NT2/D1 (cell line): ENCODE data around the gene MLC1.
A peak's percentile ranks its signal among the peaks of the same experiment; 100 is the strongest.

ENCODE experiments used
- DNase-seq: peaks from one replicate; pipeline ENCODE4 v3.0.0-alpha.2; 2011; ENCODE audit warnings: low read depth, low spot score
- H3K27me3 ChIP-seq: 2 replicates; pipeline ENCODE4 v1.6.0; 2011; ENCODE audit warnings: mild to moderate bottlenecking; ENCODE audit not compliant: insufficient read length, insufficient read depth
- H3K36me3 ChIP-seq: 2 replicates; pipeline ENCODE4 v1.6.1; 2011; ENCODE audit warnings: mild to moderate bottlenecking, low read length, mixed read lengths; ENCODE audit not compliant: insufficient read depth, insufficient read length
- H3K4me1 ChIP-seq: 2 replicates; pipeline ENCODE4 v1.5.1; 2011; ENCODE audit not compliant: insufficient read depth, insufficient read length
- H3K4me3 ChIP-seq: 2 replicates; pipeline ENCODE4 v1.5.1; 2011; ENCODE audit warnings: low read depth; ENCODE audit not compliant: insufficient read length
- H3K9ac ChIP-seq: 2 replicates; pipeline ENCODE4 v1.6.0; 2011; ENCODE audit warnings: low read depth; ENCODE audit not compliant: insufficient read length
- H3K9me3 ChIP-seq: 2 replicates; pipeline ENCODE4 v1.5.1; 2011; ENCODE audit warnings: mild to moderate bottlenecking, low read length; ENCODE audit not compliant: insufficient read depth
- SUZ12 ChIP-seq: IDR thresholded peaks from 2 replicates; pipeline ENCODE4 v1.6.1; 2011; ENCODE audit not compliant: insufficient read length, insufficient read depth; ENCODE audit errors: extremely low read depth
- YY1 ChIP-seq: IDR thresholded peaks from 2 replicates; pipeline ENCODE4 v1.6.1; 2011; ENCODE audit not compliant: insufficient read length, insufficient read depth
- ZNF274 ChIP-seq: IDR thresholded peaks from 2 replicates; pipeline ENCODE4 v1.6.1; 2011; ENCODE audit warnings: mild to moderate bottlenecking, low read depth, low read length

The MLC1 gene

DNA sequence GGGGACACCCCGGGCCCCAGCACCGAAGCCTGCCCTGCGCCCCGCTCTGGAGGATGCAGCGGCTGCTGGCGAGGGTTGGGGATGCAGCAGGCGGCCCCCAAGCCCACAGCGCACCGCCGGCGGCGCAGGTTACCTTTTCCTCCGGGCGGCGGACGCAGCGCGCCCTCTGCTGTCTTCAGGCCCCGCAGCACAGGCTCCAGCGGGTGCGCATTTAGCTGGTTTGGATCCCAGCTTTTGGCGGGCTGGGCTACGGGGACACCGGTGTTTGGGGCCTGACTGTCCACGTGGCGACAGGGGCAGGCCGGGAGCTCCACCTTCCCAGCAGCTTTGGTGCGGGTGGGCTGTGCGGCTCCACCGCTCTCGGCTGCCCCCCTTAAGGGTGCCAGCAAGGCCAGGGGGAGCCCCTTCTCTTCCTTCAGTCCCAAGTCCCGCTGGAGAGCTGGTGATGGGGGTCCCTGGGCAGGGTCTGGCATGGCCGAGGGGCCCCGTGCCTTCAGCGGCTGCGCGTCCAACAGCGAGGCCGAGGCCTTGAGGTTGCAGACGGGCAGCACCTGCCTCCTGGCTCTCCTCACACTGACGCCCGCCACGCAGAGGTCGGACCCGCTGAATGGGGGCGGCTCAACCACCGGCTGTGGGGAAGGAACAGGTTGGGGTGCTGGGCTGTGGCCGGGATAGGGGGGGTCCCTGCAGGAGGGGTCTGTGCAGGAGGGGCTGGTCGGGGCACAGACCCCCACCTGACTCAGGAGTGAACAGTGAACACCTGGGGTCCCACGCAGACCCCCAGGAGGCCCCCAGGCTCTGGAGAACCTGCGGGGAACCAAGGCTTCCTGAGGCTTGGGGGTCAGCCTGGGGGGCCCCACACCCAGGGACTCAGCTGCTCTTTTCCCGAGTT is 54.7 kb downstream of the MLC1 start:
- DNase-seq, result peak; percentile 48
- H3K36me3 ChIP-seq, result no peaks in the 10 kb centered on the region
- no peaks in the 10 kb centered on the region for H3K9me3 ChIP-seq
- TF ChIP-seq ZNF274 (no peak), YY1 (no peak), SUZ12 (no peak)
- H3K4me3 ChIP-seq, result no peak overlapping the region
- peaks cover 5% of the 10 kb centered on the region for H3K4me1 ChIP-seq
- H3K9ac ChIP-seq, result peak overlapping the region; percentile 32
- peaks cover 23% of the 10 kb centered on the region for H3K27me3 ChIP-seq

DNA sequence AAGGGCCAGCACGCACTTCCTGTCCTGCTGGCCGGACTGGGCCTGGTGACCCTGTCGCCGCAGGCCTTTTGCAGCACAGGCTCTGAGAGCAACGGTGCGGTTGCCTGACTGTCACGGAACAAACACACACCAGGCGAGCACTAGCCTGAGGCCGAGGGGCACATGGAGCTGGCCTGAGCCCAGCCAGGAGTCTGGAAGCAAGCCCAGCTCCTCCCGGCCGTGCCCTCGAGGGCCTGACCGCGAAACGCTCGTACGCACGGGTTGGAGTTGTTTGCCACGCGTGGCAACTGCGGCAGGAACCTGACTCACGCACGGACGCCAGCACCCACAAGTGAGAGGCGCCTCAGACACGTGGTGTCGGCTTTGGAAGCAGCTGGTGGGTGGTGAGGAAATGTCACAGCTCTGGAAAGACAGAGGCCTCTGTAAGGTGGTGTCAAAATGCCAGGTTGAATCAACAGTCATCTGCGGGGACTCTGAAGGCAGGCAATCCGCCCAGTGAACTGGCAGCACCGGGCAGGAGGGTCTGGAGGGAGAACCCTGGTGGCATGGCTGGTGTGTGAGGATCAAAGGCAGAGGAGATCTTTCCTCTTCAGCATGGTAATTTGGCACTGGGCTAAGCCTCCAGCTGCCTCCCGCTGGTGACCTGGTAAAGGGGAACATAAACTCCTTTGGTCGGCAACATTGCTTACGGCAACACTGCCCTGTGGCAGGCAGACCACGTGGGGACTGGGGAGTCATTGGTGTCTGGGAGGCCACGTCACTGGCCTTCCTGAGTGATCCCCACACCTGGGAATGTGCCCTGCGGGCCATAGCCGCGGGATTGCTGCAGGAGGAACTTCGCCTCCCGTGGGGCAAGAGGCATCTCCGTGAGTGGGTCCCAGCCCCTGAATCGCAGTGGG is 57.3 kb downstream of the MLC1 start:
- H3K36me3 ChIP-seq, result no peaks in the 10 kb centered on the region
- TF ChIP-seq SUZ12 (no peak), YY1 (no peak), ZNF274 (no peak)
- peaks cover 2% of the 10 kb centered on the region for H3K4me1 ChIP-seq
- no peak overlapping the region for H3K9ac ChIP-seq
- DNase-seq, result no peak
- H3K9me3 ChIP-seq, result no peaks in the 10 kb centered on the region
- peaks cover 23% of the 10 kb centered on the region for H3K27me3 ChIP-seq
- H3K4me3 ChIP-seq, result no peak overlapping the region

DNA sequence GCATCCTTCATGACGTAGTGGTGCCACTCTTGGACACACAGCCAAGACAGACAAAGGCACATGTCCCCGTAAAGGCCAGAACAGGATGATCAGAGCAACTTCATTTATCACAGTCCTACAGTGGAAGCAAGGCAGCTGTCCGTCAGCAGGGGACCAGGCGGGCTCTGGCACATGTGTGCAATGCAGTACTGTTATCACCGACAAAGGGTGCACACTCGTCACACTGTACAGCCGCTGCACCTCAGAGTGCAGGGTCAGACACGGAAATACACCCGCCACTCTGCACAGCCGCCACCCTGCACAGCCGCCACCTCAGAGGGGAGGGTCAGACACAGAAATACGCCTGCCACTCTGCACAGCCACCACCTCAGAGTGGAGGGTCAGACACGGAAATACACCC is 59.2 kb downstream of the MLC1 start:
- no peaks in the 10 kb centered on the region for H3K36me3 ChIP-seq
- no peak overlapping the region for H3K9ac ChIP-seq
- H3K4me3 ChIP-seq, result no peak overlapping the region
- DNase-seq, result no peak
- peaks cover 19% of the 10 kb centered on the region for H3K27me3 ChIP-seq
- H3K9me3 ChIP-seq, result no peaks in the 10 kb centered on the region
- TF ChIP-seq YY1 (no peak), ZNF274 (no peak), SUZ12 (no peak)
- peaks cover 2% of the 10 kb centered on the region for H3K4me1 ChIP-seq

DNA sequence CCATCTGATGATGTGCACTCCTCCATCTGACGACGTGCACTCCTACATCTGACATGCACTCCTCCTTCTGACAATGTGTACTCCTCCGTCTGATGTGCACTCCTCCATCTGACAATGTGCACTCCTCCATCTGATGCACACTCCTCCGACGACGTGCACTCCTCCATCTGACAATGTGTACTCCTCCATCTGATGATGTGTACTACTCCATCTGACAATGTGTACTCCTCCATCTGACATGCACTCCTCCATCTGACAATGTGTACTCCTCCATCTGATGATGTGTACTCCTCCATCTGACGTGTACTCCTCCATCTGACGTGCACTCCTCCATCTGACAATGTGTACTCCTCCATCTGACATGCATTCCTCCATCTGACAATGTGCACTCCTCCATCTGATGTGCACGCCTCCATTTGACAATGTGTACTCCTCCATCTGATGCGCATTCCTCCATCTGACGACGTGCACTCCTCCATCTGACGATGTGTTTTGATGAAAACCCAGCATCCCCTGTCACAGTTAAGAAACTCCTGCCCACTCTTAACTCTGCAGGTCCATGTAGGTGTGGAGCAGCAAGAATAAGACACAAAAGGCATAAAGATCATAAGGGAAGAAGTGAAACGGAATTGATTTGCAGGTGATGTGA is 62.9 kb downstream of the MLC1 start:
- Histone ChIP-seq H3K4me1 (no peaks in the 10 kb centered on the region), H3K9ac (no peak overlapping the region), H3K36me3 (no peaks in the 10 kb centered on the region), H3K9me3 (peaks cover 12% of the 10 kb centered on the region; the same call in 1 of the 2 replicates), H3K4me3 (no peak overlapping the region), H3K27me3 (peaks cover 18% of the 10 kb centered on the region)
- TF ChIP-seq ZNF274 (no peak), YY1 (no peak), SUZ12 (no peak)
- DNase-seq, result no peak

DNA sequence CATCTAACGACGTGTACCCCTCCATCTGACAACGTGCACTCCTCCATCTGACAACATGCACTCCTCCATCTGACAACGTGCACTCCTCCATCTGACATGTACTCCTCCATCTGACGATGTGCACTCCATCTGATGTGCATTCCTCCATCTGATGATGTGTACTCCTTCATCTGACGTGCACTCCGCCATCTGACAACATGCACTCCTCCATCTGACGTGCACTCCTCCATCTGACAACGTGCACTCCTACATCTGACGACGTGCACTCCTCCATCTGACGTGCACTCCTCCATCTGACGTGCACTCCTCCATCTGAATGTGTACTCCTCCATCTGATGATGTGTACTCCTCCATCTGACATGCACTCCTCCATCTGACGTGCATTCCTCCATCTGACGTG is 64.6 kb downstream of the MLC1 start:
- TF ChIP-seq ZNF274, result no peak
- no peaks in the 10 kb centered on the region for H3K4me1 ChIP-seq
- no peak overlapping the region for H3K4me3 ChIP-seq
- no peak overlapping the region for H3K9ac ChIP-seq
- H3K36me3 ChIP-seq, result no peaks in the 10 kb centered on the region
- H3K9me3 ChIP-seq, result peaks cover 12% of the 10 kb centered on the region; the same call in 1 of the 2 replicates
- DNase-seq, result no peak
- H3K27me3 ChIP-seq, result peaks cover 29% of the 10 kb centered on the region

DNA sequence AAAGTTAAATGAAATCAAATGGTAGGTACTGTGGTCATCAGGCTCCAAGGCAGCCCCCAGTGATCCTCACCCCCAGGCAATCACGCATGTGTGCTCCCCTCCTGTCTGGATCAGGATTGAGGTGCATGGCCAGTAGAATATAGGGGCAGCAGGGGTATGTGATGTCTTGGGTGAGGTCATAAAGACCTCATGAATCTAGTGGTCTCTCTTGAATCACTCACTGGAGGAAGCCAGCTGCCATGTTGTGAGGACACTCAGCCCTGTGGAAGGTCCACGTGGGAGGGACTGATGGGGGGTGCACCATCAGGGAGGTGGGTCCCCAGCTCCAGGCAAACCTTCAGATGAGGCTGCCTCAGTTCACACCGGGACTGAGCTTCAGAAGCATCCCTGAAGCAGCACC is 65.9 kb downstream of the MLC1 start:
- Histone ChIP-seq H3K9ac (no peak overlapping the region), H3K9me3 (peaks cover 12% of the 10 kb centered on the region; the same call in 1 of the 2 replicates), H3K4me3 (no peak overlapping the region), H3K4me1 (peaks cover under 1% of the 10 kb centered on the region), H3K27me3 (peaks cover 39% of the 10 kb centered on the region), H3K36me3 (no peaks in the 10 kb centered on the region)
- no peak for DNase-seq
- TF ChIP-seq ZNF274 (no peak), SUZ12 (no peak), YY1 (no peak)
